Liver (tissue), 3 donors: ENCODE measurements around the gene CCDC192.

Source experiments
- ATF3 ChIP-seq: IDR thresholded peaks from 2 replicates; pipeline ENCODE4 v1.6.1; 2016; ENCODE audit warnings: antibody characterized with exemption
- EGR1 ChIP-seq, 2 donors: IDR thresholded peaks; 2 replicates each; pipeline ENCODE4 v1.6.1; 2016 to 2018; ENCODE audit warnings: antibody characterized with exemption in 2 of 2, low read depth in 2 of 2
- JUND ChIP-seq, 2 donors: IDR thresholded peaks; 2 replicates each; pipeline ENCODE4 v1.6.1; 2016; ENCODE audit warnings: antibody characterized with exemption in 2 of 2
- MAX ChIP-seq: IDR thresholded peaks from 2 replicates; pipeline ENCODE4 v1.6.1; 2016; ENCODE audit warnings: antibody characterized with exemption
- YY1 ChIP-seq: IDR thresholded peaks from 2 replicates; pipeline ENCODE4 v1.6.1; 2016; ENCODE audit warnings: antibody characterized with exemption, mild to moderate bottlenecking
- TF ChIP-seq, protein P1 (sequence below): fragments of 150-350 bp; IDR thresholded peaks from 2 replicates; pipeline ENCODE4 v1.5.1; 2017; ENCODE audit warnings: improper control_type of control experiment, low read depth, low read length; ENCODE audit not compliant: missing input control
- donor health status: healthy.
- donor health status: healthy.

GRCh38 chr5:127671218-127671617 is 32.0 kb upstream of the CCDC192 start:
- TF ChIP-seq MAX, result no peak
- no peak for TF ChIP-seq YY1
- TF ChIP-seq, protein P1, sequence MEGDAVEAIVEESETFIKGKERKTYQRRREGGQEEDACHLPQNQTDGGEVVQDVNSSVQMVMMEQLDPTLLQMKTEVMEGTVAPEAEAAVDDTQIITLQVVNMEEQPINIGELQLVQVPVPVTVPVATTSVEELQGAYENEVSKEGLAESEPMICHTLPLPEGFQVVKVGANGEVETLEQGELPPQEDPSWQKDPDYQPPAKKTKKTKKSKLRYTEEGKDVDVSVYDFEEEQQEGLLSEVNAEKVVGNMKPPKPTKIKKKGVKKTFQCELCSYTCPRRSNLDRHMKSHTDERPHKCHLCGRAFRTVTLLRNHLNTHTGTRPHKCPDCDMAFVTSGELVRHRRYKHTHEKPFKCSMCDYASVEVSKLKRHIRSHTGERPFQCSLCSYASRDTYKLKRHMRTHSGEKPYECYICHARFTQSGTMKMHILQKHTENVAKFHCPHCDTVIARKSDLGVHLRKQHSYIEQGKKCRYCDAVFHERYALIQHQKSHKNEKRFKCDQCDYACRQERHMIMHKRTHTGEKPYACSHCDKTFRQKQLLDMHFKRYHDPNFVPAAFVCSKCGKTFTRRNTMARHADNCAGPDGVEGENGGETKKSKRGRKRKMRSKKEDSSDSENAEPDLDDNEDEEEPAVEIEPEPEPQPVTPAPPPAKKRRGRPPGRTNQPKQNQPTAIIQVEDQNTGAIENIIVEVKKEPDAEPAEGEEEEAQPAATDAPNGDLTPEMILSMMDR, result no peak
- TF ChIP-seq JUND (IDR thresholded peaks at IDR 0.05), result no peak
- TF ChIP-seq ATF3, result no peak
- TF ChIP-seq EGR1 (IDR thresholded peaks at IDR 0.05; ENCODE audit: low read depth in 2 of 2), result no peak
